Measurements from ENCODE around the gene MAN1A1.

Gene MAN1A1

DNA sequence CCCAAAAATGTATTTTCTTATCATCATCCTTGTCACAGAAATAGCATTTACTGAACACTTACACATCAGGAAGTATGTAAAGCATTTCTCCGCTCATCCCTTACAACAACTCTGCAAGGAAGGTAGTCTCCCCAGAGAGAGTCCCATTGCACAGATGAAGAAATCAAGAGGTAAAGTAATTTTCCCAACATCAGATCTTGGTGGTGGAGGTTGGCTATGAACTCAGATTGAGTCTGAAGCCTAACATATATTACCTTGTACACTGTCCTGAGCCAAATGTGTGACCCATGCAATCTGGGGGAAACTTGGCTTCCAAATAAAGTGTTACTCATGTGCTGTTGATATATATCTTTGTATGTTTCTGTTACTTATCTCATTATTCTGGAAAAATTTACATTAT lies 31.4 kb downstream of the MAN1A1 start:
- no peaks in the 10 kb centered on the region for H3K9me3 ChIP-seq (ENCODE audit: control insufficient read depth, insufficient read depth, low read length)
- no peaks in the 10 kb centered on the region for H3K4me1 ChIP-seq (ENCODE audit: control insufficient read depth, insufficient read depth, low read length)
- no peaks in the 10 kb centered on the region for H3K27me3 ChIP-seq (ENCODE audit: control insufficient read depth, insufficient read depth, low read length)
- no peak overlapping the region for H3K27ac ChIP-seq (ENCODE audit: low read length)
- H3K4me3 ChIP-seq (ENCODE audit: low read length) = no peak overlapping the region
- WGBS (ENCODE audit: insufficient coverage, insufficient read length) = no CpG with 5 or more reads among the region's 1 CpG
- no peak for DNase-seq (ENCODE audit: low read depth, low spot score)
- H3K36me3 ChIP-seq (ENCODE audit: control insufficient read depth, insufficient read depth, low read length) = no peaks in the 10 kb centered on the region

- 100% methylated on average over 4 of the region's 4 CpGs for WGBS (ENCODE audit: insufficient coverage, insufficient read length)
- Histone ChIP-seq H3K36me3 (ENCODE audit: control insufficient read depth, insufficient read depth, low read length) (no peaks in the 10 kb centered on the region), H3K27ac (ENCODE audit: low read length) (no peak overlapping the region), H3K9me3 (ENCODE audit: control insufficient read depth, insufficient read depth, low read length) (no peaks in the 10 kb centered on the region), H3K4me3 (ENCODE audit: low read length) (no peak overlapping the region), H3K27me3 (ENCODE audit: control insufficient read depth, insufficient read depth, low read length) (no peaks in the 10 kb centered on the region), H3K4me1 (ENCODE audit: control insufficient read depth, insufficient read depth, low read length) (no peaks in the 10 kb centered on the region)
- DNase-seq (ENCODE audit: low read depth, low spot score) = no peak
Observed at GRCh38 chr6:119317007-119317406, 32.6 kb downstream of the MAN1A1 start.

DNA sequence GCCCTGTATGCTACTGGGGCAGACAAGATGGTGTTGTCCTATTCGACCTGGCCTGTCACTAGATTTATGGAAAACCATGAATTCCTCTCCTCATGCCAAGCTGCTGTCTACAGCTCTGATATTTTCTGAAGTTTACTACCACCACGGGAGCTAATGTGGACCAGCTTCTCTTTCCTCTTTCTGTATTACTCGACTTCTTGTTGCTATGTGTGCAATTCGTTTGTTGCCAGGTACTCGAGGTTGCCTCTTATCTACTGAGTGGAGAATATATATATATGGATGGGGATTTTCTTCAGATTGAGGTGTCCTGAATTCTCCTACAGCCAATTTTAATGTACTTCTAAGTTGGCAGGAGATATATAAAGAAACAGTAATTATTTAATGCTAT lies 34.7 kb downstream of the MAN1A1 start:
- no peaks in the 10 kb centered on the region for H3K4me1 ChIP-seq (ENCODE audit: control insufficient read depth, insufficient read depth, low read length)
- no peak overlapping the region for H3K4me3 ChIP-seq (ENCODE audit: low read length)
- H3K36me3 ChIP-seq (ENCODE audit: control insufficient read depth, insufficient read depth, low read length) = no peaks in the 10 kb centered on the region
- no peak for DNase-seq (ENCODE audit: low read depth, low spot score)
- WGBS (ENCODE audit: insufficient coverage, insufficient read length) = no CpG with 5 or more reads among the region's 5 CpGs
- no peaks in the 10 kb centered on the region for H3K27me3 ChIP-seq (ENCODE audit: control insufficient read depth, insufficient read depth, low read length)
- no peaks in the 10 kb centered on the region for H3K9me3 ChIP-seq (ENCODE audit: control insufficient read depth, insufficient read depth, low read length)
- no peak overlapping the region for H3K27ac ChIP-seq (ENCODE audit: low read length)

GRCh38 chr6:119313937-119314884 lies 35.4 kb downstream of the MAN1A1 start:
- Histone ChIP-seq H3K9me3 (ENCODE audit: control insufficient read depth, insufficient read depth, low read length) (no peaks in the 10 kb centered on the region), H3K4me3 (ENCODE audit: low read length) (no peak overlapping the region), H3K27ac (ENCODE audit: low read length) (no peak overlapping the region), H3K36me3 (ENCODE audit: control insufficient read depth, insufficient read depth, low read length) (no peaks in the 10 kb centered on the region), H3K4me1 (ENCODE audit: control insufficient read depth, insufficient read depth, low read length) (no peaks in the 10 kb centered on the region), H3K27me3 (ENCODE audit: control insufficient read depth, insufficient read depth, low read length) (no peaks in the 10 kb centered on the region)
- DNase-seq (ENCODE audit: low read depth, low spot score) = no peak
- no CpG with 5 or more reads among the region's 10 CpGs for WGBS (ENCODE audit: insufficient coverage, insufficient read length)

GRCh38 chr6:119312875-119313338 lies 36.7 kb downstream of the MAN1A1 start:
- no peaks in the 10 kb centered on the region for H3K4me1 ChIP-seq (ENCODE audit: control insufficient read depth, insufficient read depth, low read length)
- no peaks in the 10 kb centered on the region for H3K27me3 ChIP-seq (ENCODE audit: control insufficient read depth, insufficient read depth, low read length)
- H3K9me3 ChIP-seq (ENCODE audit: control insufficient read depth, insufficient read depth, low read length) = no peaks in the 10 kb centered on the region
- no CpG with 5 or more reads among the region's 4 CpGs for WGBS (ENCODE audit: insufficient coverage, insufficient read length)
- no peak overlapping the region for H3K27ac ChIP-seq (ENCODE audit: low read length)
- DNase-seq (ENCODE audit: low read depth, low spot score) = no peak
- no peaks in the 10 kb centered on the region for H3K36me3 ChIP-seq (ENCODE audit: control insufficient read depth, insufficient read depth, low read length)
- no peak overlapping the region for H3K4me3 ChIP-seq (ENCODE audit: low read length)

DNA sequence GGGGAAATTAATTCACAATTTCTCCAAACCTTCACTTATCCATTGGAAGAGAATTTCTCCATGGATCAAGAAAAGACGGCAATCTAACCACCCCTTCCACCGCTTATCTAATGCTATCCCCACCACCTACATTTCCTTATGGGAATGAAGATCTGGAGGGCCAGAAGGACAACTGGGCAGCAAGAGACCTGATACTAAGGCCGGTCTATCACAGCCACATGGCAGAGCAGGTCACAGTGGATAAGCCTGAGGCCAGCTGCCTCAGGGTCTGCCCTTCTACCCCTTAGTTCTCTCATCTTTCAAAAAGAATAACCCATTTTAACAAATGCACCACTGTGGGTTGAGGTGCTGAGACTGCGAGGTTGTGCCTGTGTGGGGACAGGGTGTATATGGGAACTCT lies 37.1 kb downstream of the MAN1A1 start:
- no CpG with 5 or more reads among the region's 4 CpGs for WGBS (ENCODE audit: insufficient coverage, insufficient read length)
- H3K4me3 ChIP-seq (ENCODE audit: low read length) = no peak overlapping the region
- no peaks in the 10 kb centered on the region for H3K4me1 ChIP-seq (ENCODE audit: control insufficient read depth, insufficient read depth, low read length)
- no peaks in the 10 kb centered on the region for H3K9me3 ChIP-seq (ENCODE audit: control insufficient read depth, insufficient read depth, low read length)
- no peaks in the 10 kb centered on the region for H3K36me3 ChIP-seq (ENCODE audit: control insufficient read depth, insufficient read depth, low read length)
- H3K27ac ChIP-seq (ENCODE audit: low read length) = no peak overlapping the region
- H3K27me3 ChIP-seq (ENCODE audit: control insufficient read depth, insufficient read depth, low read length) = no peaks in the 10 kb centered on the region
- DNase-seq (ENCODE audit: low read depth, low spot score) = no peak

DNA sequence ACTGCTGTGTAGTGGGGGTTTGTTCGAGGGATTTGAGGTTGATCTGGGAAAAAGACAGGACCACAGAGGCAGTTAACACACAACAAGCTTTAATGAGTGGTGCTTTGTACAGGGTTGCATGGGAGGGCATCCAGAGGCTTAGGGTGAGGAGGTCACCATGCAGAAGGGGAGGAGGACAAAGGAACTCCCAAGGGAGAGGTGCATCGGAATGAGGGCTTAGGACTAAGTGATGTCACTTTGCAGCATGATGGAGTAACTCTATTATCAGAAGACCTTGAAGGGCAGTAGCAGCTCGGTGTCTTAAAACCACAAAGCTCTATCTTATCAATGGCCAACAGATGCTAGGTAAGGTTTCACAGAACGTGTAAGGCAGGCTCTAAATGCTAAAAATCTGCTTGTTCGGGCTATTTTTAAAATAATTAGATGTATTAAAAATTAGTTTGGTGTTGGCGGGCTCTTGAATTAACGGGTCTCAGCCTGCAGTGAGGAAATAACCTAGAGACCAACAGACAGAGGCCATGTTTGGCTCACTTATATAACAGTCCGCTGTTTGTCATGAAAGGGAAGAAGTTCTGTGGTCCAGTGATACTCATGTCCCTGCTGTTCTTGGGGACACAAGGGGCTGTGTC lies 37.9 kb downstream of the MAN1A1 start:
- Histone ChIP-seq H3K4me1 (ENCODE audit: control insufficient read depth, insufficient read depth, low read length) (no peaks in the 10 kb centered on the region), H3K36me3 (ENCODE audit: control insufficient read depth, insufficient read depth, low read length) (no peaks in the 10 kb centered on the region), H3K27ac (ENCODE audit: low read length) (no peak overlapping the region), H3K27me3 (ENCODE audit: control insufficient read depth, insufficient read depth, low read length) (no peaks in the 10 kb centered on the region), H3K9me3 (ENCODE audit: control insufficient read depth, insufficient read depth, low read length) (no peaks in the 10 kb centered on the region), H3K4me3 (ENCODE audit: low read length) (no peak overlapping the region)
- 100% methylated on average over 1 of the region's 8 CpGs for WGBS (ENCODE audit: insufficient coverage, insufficient read length)
- no peak for DNase-seq (ENCODE audit: low read depth, low spot score)

GRCh38 chr6:119310486-119311036 lies 39.0 kb downstream of the MAN1A1 start:
- Histone ChIP-seq H3K4me1 (ENCODE audit: control insufficient read depth, insufficient read depth, low read length) (no peaks in the 10 kb centered on the region), H3K27me3 (ENCODE audit: control insufficient read depth, insufficient read depth, low read length) (no peaks in the 10 kb centered on the region), H3K27ac (ENCODE audit: low read length) (no peak overlapping the region), H3K36me3 (ENCODE audit: control insufficient read depth, insufficient read depth, low read length) (no peaks in the 10 kb centered on the region), H3K9me3 (ENCODE audit: control insufficient read depth, insufficient read depth, low read length) (no peaks in the 10 kb centered on the region), H3K4me3 (ENCODE audit: low read length) (no peak overlapping the region)
- no peak for DNase-seq (ENCODE audit: low read depth, low spot score)
- no CpG with 5 or more reads among the region's 8 CpGs for WGBS (ENCODE audit: insufficient coverage, insufficient read length)

- no peaks in the 10 kb centered on the region for H3K27me3 ChIP-seq (ENCODE audit: control insufficient read depth, insufficient read depth, low read length)
- DNase-seq (ENCODE audit: low read depth, low spot score) = no peak
- no peaks in the 10 kb centered on the region for H3K36me3 ChIP-seq (ENCODE audit: control insufficient read depth, insufficient read depth, low read length)
- no peaks in the 10 kb centered on the region for H3K9me3 ChIP-seq (ENCODE audit: control insufficient read depth, insufficient read depth, low read length)
- no peak overlapping the region for H3K27ac ChIP-seq (ENCODE audit: low read length)
- no peaks in the 10 kb centered on the region for H3K4me1 ChIP-seq (ENCODE audit: control insufficient read depth, insufficient read depth, low read length)
- no CpG with 5 or more reads among the region's 4 CpGs for WGBS (ENCODE audit: insufficient coverage, insufficient read length)
- H3K4me3 ChIP-seq (ENCODE audit: low read length) = no peak overlapping the region
Observed at GRCh38 chr6:119308991-119309657, 40.4 kb downstream of the MAN1A1 start.

GRCh38 chr6:119308048-119308570 lies 41.5 kb downstream of the MAN1A1 start:
- H3K9me3 ChIP-seq (ENCODE audit: control insufficient read depth, insufficient read depth, low read length) = no peaks in the 10 kb centered on the region
- no peak overlapping the region for H3K27ac ChIP-seq (ENCODE audit: low read length)
- no peaks in the 10 kb centered on the region for H3K4me1 ChIP-seq (ENCODE audit: control insufficient read depth, insufficient read depth, low read length)
- WGBS (ENCODE audit: insufficient coverage, insufficient read length) = no CpG with 5 or more reads among the region's 2 CpGs
- no peak for DNase-seq (ENCODE audit: low read depth, low spot score)
- H3K27me3 ChIP-seq (ENCODE audit: control insufficient read depth, insufficient read depth, low read length) = no peaks in the 10 kb centered on the region
- H3K36me3 ChIP-seq (ENCODE audit: control insufficient read depth, insufficient read depth, low read length) = no peaks in the 10 kb centered on the region
- H3K4me3 ChIP-seq (ENCODE audit: low read length) = no peak overlapping the region
